HL-60 (cell line): ENCODE results near the gene SFXN5.

Experiments used
- POLR2AphosphoS5 ChIP-seq: IDR thresholded peaks from 2 replicates; pipeline ENCODE4 v1.6.1; 2012; ENCODE audit warnings: low read depth
- REST ChIP-seq: IDR thresholded peaks from 2 replicates; pipeline ENCODE4 v1.6.1; 2012; ENCODE audit warnings: low read depth; ENCODE audit not compliant: insufficient replicate concordance
- TF ChIP-seq, protein P1 (sequence below): IDR thresholded peaks from one replicate; pipeline ENCODE4 v1.5.1; 2011; ENCODE audit warnings: low read length, control low read depth, inconsistent platforms; ENCODE audit not compliant: insufficient read depth

- TF ChIP-seq, protein P1, sequence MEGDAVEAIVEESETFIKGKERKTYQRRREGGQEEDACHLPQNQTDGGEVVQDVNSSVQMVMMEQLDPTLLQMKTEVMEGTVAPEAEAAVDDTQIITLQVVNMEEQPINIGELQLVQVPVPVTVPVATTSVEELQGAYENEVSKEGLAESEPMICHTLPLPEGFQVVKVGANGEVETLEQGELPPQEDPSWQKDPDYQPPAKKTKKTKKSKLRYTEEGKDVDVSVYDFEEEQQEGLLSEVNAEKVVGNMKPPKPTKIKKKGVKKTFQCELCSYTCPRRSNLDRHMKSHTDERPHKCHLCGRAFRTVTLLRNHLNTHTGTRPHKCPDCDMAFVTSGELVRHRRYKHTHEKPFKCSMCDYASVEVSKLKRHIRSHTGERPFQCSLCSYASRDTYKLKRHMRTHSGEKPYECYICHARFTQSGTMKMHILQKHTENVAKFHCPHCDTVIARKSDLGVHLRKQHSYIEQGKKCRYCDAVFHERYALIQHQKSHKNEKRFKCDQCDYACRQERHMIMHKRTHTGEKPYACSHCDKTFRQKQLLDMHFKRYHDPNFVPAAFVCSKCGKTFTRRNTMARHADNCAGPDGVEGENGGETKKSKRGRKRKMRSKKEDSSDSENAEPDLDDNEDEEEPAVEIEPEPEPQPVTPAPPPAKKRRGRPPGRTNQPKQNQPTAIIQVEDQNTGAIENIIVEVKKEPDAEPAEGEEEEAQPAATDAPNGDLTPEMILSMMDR = no peak
- no peak for TF ChIP-seq POLR2AphosphoS5
- TF ChIP-seq REST = no peak
Measured at GRCh38 chr2:73075477-73076373, 4.2 kb upstream of the SFXN5 start.
